ENCODE data around the gene GNAI3.

DNA sequence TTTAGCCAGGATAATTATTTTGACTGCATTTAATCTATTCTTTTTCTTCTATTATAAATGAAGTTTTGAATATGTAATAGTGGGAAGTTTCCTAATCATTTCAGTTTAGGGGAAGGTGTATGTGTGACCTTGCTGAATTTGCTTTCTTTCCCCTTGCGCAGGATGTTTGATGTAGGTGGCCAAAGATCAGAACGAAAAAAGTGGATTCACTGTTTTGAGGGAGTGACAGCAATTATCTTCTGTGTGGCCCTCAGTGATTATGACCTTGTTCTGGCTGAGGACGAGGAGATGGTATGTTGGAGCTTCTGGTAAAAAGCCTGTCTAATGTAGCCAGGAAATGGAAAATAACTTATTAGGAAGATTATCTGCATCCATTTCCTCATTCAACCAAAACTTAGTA, 37.6 kb downstream of the GNAI3 start:
- TF ChIP-seq, protein P1, sequence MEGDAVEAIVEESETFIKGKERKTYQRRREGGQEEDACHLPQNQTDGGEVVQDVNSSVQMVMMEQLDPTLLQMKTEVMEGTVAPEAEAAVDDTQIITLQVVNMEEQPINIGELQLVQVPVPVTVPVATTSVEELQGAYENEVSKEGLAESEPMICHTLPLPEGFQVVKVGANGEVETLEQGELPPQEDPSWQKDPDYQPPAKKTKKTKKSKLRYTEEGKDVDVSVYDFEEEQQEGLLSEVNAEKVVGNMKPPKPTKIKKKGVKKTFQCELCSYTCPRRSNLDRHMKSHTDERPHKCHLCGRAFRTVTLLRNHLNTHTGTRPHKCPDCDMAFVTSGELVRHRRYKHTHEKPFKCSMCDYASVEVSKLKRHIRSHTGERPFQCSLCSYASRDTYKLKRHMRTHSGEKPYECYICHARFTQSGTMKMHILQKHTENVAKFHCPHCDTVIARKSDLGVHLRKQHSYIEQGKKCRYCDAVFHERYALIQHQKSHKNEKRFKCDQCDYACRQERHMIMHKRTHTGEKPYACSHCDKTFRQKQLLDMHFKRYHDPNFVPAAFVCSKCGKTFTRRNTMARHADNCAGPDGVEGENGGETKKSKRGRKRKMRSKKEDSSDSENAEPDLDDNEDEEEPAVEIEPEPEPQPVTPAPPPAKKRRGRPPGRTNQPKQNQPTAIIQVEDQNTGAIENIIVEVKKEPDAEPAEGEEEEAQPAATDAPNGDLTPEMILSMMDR (IDR thresholded peaks at IDR 0.05; ENCODE audit: low read depth, low read length, poor library complexity, severe bottlenecking) = no peak
- no peak for TF ChIP-seq EZH2phosphoT487 (IDR thresholded peaks at IDR 0.05; ENCODE audit: borderline replicate concordance, low read length)
